ENCODE data around the gene ATP6V0E2. TPM values are rescaled to one million over a fixed set of nuclear protein-coding genes. Genes with fewer than 3 reads are reported as not detected.

ATP6V0E2 gene
- total and polyA plus RNA-seq, 12 donors, result 17.5 to 101 (median 32.0) TPM

- WGBS, 4 donors, result 92 to 96% (median 94%) methylated on average over 8 of the region's 8 CpGs
- H3K9me3 ChIP-seq (replicated peaks in 1 of 3), result no peaks in the 10 kb centered on the region
- peaks cover 0 to 7% of the 10 kb centered on the region in 2 donors for H3K4me1 ChIP-seq (replicated peaks in 1 of 2)
- intact Hi-C loops (cut with DNase I), result no loop called here
- no peak for TF ChIP-seq POLR2A (IDR thresholded peaks at IDR 0.05)
- TF ChIP-seq, protein P1, sequence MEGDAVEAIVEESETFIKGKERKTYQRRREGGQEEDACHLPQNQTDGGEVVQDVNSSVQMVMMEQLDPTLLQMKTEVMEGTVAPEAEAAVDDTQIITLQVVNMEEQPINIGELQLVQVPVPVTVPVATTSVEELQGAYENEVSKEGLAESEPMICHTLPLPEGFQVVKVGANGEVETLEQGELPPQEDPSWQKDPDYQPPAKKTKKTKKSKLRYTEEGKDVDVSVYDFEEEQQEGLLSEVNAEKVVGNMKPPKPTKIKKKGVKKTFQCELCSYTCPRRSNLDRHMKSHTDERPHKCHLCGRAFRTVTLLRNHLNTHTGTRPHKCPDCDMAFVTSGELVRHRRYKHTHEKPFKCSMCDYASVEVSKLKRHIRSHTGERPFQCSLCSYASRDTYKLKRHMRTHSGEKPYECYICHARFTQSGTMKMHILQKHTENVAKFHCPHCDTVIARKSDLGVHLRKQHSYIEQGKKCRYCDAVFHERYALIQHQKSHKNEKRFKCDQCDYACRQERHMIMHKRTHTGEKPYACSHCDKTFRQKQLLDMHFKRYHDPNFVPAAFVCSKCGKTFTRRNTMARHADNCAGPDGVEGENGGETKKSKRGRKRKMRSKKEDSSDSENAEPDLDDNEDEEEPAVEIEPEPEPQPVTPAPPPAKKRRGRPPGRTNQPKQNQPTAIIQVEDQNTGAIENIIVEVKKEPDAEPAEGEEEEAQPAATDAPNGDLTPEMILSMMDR (IDR thresholded peaks at IDR 0.05), result no peak
- H3K36me3 ChIP-seq (replicated peaks in 1 of 2), result peaks cover 0 to 13% of the 10 kb centered on the region in 2 donors
- no peak overlapping the region for H3K4me3 ChIP-seq
- H3K27ac ChIP-seq, result no peak overlapping the region
- no peak for DNase-seq
- H3K27me3 ChIP-seq, result no peaks in the 10 kb centered on the region
Observed at GRCh38 chr7:149856583-149856982, 17.2 kb upstream of the ATP6V0E2 start.

DNA sequence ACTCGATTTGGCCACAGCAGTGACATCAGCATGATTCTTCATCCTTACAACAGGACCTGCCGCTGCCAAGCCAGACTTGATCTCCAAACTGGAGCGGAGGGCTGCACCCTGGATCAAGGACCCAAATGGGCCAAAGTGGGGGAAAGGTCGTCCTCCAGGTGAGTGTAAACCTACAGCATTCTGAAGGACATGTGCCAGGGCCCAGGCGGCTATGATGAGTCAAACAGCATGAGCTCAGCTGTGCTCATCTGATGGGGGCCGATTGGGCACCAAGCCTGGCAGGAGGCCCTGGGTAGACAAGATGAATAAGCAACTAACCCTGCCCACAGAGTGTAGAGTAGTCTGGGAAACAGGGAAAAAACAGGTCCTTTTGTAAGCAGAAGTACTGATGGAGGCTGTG, 14.4 kb upstream of the ATP6V0E2 start:
- peaks cover 0 to 23% of the 10 kb centered on the region in 2 donors for H3K36me3 ChIP-seq (replicated peaks in 1 of 2)
- no peaks in the 10 kb centered on the region for H3K27me3 ChIP-seq
- DNase-seq, result no peak
- WGBS, 4 donors, result 60 to 79% (median 79%) methylated on average over 5 to 6 of the region's 6 CpGs
- no peak overlapping the region for H3K27ac ChIP-seq
- no peak for TF ChIP-seq POLR2A (IDR thresholded peaks at IDR 0.05)
- TF ChIP-seq, protein P1 (IDR thresholded peaks at IDR 0.05), result no peak
- no peaks in the 10 kb centered on the region for H3K9me3 ChIP-seq (replicated peaks in 1 of 3)
- peaks cover 0 to 6% of the 10 kb centered on the region in 2 donors for H3K4me1 ChIP-seq (replicated peaks in 1 of 2)
- H3K4me3 ChIP-seq, result no peak overlapping the region
- intact Hi-C loops (cut with DNase I), result no loop called here

DNA sequence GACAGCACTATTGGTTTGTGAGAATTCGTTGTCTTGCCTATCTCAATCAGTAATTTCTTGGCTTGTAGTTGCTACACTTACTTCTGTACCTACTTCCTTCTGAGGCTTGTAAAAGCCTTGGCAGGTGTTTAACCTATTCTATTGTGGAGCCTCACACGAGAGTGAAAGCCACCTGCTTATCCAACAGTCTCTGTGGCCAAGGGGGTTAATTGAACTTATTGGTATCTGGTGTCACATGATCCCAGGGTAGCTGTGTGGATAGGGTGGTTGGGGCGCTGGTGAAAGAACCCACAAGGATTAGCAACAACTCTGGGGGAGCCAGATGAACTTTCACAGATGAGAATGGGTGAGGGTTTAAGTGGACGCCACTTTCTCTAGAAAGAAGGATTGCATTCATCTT, 13.9 kb upstream of the ATP6V0E2 start:
- no peak overlapping the region for H3K27ac ChIP-seq
- no peaks in the 10 kb centered on the region for H3K27me3 ChIP-seq
- TF ChIP-seq, protein P1 (IDR thresholded peaks at IDR 0.05), result no peak
- TF ChIP-seq POLR2A (IDR thresholded peaks at IDR 0.05), result no peak
- DNase-seq, result no peak
- intact Hi-C loops (cut with DNase I), result no loop called here
- 89 to 95% (median 93%) methylated on average over 4 of the region's 4 CpGs for WGBS, 4 donors
- H3K4me3 ChIP-seq, result no peak overlapping the region
- peaks cover 0 to 29% of the 10 kb centered on the region in 2 donors for H3K36me3 ChIP-seq (replicated peaks in 1 of 2)
- no peaks in the 10 kb centered on the region for H3K9me3 ChIP-seq (replicated peaks in 1 of 3)
- H3K4me1 ChIP-seq (replicated peaks in 1 of 2), result peaks cover 0 to 1% of the 10 kb centered on the region in 2 donors

GRCh38 chr7:149860821-149861727, 12.7 kb upstream of the ATP6V0E2 start:
- DNase-seq, result peak in 1 of 7 donors; percentile 52

More at GRCh38 chr7:149860821-149861727, 12.7 kb upstream of the ATP6V0E2 start:
- Histone ChIP-seq H3K4me1 (replicated peaks in 1 of 2) (no peaks in the 10 kb centered on the region), H3K4me3 (no peak overlapping the region), H3K27ac (no peak overlapping the region), H3K27me3 (no peaks in the 10 kb centered on the region), H3K36me3 (replicated peaks in 1 of 2) (peaks cover 0 to 33% of the 10 kb centered on the region in 2 donors), H3K9me3 (replicated peaks in 1 of 3) (no peaks in the 10 kb centered on the region)
- whole genome bisulfite sequencing, 4 donors, result 88 to 96% (median 89%) methylated on average over 29 to 45 of the region's 45 CpGs
- TF ChIP-seq POLR2A (IDR thresholded peaks at IDR 0.05), result no peak
- TF ChIP-seq, protein P1 (IDR thresholded peaks at IDR 0.05), result peak in 3 of 6 experiments; percentile 7 to 31 (median 24)
- intact Hi-C loops (cut with DNase I), result no loop called here
